ENCODE data around the gene DBET.
"Not testable (repeated sequence)": the region's sequence is repeated elsewhere in the genome, so short reads cannot be mapped to it uniquely, and the experiment has no call there.

DBET gene

GRCh38 chr4:190049378-190050239 is 14.7 kb upstream of the DBET start:
- not testable (repeated sequence) for DNase-seq

- not testable (repeated sequence) for DNase-seq
These were observed 5.3 kb upstream of the DBET start for GRCh38 chr4:190058997-190059396.

GRCh38 chr4:190064805-190065204 is 503 bp downstream of the DBET start:
- DNase-seq = not testable (repeated sequence)

GRCh38 chr4:190068351-190068750 is 4.0 kb downstream of the DBET start:
- DNase-seq = not testable (repeated sequence)

DNA sequence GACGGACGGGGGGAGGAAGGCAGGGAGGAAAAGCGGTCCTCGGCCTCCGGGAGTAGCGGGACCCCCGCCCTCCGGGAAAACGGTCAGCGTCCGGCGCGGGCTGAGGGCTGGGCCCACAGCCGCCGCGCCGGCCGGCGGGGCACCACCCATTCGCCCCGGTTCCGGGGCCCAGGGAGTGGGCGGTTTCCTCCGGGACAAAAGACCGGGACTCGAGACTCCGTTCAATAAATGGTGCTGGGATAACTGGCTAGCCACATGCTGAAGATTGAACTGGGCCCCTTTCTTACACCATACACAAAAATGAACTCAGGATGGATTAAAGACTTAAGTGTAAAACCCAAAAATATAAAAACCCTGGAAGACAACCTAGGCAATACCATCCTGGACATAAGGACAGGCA is 28.8 kb downstream of the DBET start:
- not testable (repeated sequence) for DNase-seq

DNA sequence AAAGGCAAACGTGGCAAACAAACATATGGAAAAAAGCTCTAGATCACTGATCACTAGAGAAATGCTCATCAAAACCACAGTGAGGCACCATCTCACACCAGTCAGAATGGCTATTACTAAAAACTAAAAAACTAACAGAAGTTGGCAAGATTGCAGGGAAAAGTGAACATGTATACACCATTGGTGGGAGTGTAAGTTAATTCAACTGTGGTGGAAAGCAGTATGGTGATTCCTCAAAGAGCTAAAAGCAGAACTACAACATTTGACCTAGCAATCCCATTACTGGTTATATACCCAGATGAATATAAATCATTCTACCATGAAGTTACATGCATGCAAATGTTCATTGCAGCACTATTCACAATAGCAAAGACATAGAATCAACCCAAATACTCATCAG is 29.7 kb downstream of the DBET start:
- not testable (repeated sequence) for DNase-seq

DNA sequence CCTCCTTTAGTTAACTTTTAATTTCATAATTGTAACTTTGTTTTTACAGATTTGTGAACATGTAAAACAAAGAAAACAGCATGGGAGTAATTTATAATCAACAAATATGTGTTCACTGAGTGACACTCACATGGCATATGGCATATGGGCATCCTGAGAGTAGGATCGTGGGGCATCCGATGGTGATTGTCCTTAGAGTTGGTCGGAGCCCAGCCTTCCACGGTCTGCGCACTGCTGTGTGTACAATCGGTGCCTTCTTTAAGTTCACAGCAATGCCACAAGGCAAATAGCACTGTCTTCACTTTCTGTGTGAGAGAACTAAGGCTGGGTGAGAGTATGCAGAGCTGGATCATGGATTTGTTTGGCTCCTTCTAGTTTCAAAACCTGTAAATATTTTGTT is 31.0 kb downstream of the DBET start:
- DNase-seq = not testable (repeated sequence)

GRCh38 chr4:190099605-190100004 is 35.3 kb downstream of the DBET start:
- DNase-seq = not testable (repeated sequence)

GRCh38 chr4:190101525-190101924 is 37.2 kb downstream of the DBET start:
- not testable (repeated sequence) for DNase-seq

- not testable (repeated sequence) for DNase-seq
These were observed 41.9 kb downstream of the DBET start for GRCh38 chr4:190106191-190106590.

- DNase-seq = not testable (repeated sequence)
These were observed 42.5 kb downstream of the DBET start for GRCh38 chr4:190106611-190107480.

DNA sequence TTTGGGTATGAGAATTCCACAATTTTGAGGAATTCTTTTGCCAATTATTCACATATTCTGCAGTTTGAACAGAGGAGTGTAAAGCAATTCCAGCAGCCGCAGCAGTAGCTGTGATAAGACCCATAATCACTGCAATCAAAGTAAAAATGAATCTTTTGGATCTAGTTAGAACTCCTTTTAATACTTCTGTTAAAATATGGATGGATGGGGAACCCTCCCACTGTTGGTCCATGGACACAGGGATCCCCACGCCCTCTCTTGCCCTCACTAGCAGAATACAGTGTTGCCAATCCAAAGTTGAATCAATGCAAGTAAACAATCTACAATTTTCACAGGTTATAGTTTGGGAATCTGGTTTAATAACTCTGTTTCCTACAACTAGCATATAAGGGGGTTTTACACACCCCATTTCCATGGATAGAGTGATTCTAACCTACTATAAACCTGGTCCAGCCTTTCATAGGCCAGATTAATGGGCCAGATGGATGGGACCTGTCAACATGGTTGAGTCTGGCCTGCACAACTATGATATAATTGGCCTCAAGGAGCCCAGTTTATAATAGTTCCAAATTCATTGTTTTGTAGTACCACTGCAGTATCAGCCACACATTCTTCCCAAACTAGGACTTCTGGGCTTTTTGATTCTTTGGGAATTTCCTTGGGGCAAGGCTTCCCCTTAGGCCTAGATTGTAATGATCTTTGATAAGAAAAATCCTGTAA is 43.6 kb downstream of the DBET start:
- not testable (repeated sequence) for DNase-seq

- DNase-seq = not testable (repeated sequence)
These were observed 44.5 kb downstream of the DBET start for GRCh38 chr4:190108756-190109155.

DNA sequence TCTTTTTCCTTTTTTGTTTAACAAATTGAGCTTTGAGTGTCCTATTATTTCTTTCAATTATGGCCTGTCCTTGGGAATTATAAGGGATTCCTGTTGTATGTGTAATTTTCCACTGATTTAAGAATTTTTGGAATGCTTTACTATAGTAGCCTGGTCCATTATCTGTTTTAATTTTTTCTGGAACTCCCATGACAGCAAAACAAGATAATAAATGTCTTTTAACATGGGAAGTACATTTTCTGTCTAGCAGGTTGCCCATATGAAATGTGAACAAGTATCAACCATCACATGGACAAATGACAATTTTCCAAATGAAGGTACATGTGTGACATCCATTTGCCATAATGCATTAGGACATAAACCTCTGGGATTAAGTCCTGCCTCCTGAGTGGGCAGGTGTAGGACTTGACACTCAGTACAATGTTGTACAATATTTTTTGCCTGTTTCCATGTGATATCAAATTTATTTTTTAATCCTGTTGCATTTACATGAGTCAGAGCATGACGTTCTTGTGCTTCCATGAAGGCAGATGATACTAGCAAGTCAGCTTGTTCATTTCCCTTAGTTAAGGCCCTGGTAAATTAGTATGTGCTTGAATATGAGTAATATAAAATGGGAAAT is 45.2 kb downstream of the DBET start:
- DNase-seq = not testable (repeated sequence)

DNA sequence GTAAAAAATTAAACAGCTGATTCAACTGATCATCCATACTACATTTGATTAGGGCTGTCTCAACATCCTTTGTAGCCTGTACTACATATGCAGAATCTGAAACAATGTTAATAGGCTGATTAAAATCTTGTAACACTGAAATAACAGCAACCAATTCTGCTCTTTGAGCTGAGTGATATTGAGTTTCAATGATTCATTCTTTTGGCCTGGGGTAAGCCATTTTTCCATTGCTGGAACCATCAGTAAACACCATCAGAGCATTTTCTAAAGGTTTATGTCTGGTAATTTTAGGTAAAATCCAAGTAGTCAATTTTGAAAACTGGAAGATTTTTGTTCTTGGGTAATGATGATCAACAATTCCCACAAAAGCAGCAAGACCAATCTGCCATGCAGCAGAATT is 45.7 kb downstream of the DBET start:
- not testable (repeated sequence) for DNase-seq

DNA sequence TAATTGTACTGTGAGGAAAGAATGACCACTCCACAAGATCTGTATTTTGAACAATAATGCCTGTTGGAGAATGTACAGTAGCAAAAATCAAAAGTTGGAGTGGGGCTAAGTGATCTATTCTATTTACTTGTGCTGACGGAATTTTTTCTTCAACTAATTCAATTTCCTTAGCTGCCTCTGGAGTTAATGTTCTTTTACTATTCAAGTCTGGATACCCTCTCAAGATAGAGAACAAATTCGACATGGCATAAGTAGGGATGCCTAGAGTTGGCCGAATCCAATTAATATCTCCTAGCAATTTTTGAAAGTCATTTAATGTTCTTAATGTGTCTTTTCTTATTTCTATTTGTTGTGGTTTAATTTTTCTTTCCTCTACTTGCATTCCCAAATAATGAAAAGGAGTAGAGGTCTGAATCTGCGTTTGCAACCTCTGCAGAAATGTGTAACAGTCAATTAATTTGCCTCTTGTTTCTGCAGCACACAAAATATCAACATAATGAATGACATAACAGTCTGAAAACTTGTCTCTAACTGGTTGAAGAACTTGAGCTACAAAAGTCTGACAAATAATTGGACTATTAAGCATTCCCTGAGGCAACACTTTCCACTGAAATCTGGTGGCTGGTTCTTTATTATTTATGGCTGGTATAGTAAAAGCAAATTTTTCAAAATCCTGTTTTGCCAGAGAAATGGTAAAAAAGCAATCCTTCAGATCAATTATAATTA is 46.4 kb downstream of the DBET start:
- not testable (repeated sequence) for DNase-seq

- not testable (repeated sequence) for DNase-seq
These were observed 48.6 kb downstream of the DBET start for GRCh38 chr4:190112879-190113278.

GRCh38 chr4:190114991-190115390 is 50.7 kb downstream of the DBET start:
- DNase-seq = not testable (repeated sequence)

Data from hypothalamus (tissue), 51 donors.